HCT116 (cell line): Measurements from ENCODE around the gene NPVF. TPM values are rescaled to one million over a fixed set of nuclear protein-coding genes. Genes with fewer than 3 reads are reported as not detected.

Source experiments
- ATAC-seq: fragments of 200-7000 bp; cut with Tn5 transposase; 2 replicates; pipeline ENCODE4 v1.9.1; 2020; ENCODE audit warnings: mild to moderate bottlenecking, moderate library complexity
- BruUV-seq: library from RNA; stranded (reverse); fragments of 400-500 nt; replicated peaks from 2 replicates; lab custom pipeline; 2021; lab: Mats Ljungman, UMichigan
- CTCF ChIA-PET: fragments of 300-600 bp; sonication (Branson Sonifier 250); formaldehyde crosslinking; loops from one replicate; lab custom pipeline; 2021; ENCODE audit warnings: antibody characterized with exemption; lab: Charles Lee
- POLR2A ChIA-PET: fragments of 300-600, 350-600 bp; sonication (Branson Sonifier 250); formaldehyde crosslinking; loops from one replicate; lab custom pipeline; 2021; ENCODE audit warnings: antibody characterized with exemption; lab: Charles Lee
- RAD21 ChIA-PET, 2 experiments: fragments of 300-600 bp; sonication (Branson Sonifier 250); formaldehyde crosslinking; loops; one replicate each; lab custom pipeline; 2023; ENCODE audit warnings: low total read pairs in 2 of 2; ENCODE audit not compliant: uncharacterized antibody in 2 of 2, unreplicated experiment in 2 of 2, low non-redundant PET in 1 of 2; lab: Charles Lee
- DNase-seq: peaks from one replicate; pipeline ENCODE4 v3.0.0-alpha.2; 2010; ENCODE audit warnings: low read depth, low spot score
- H2AFZ ChIP-seq: fragments of 200-600 bp; shearing (Covaris generic), sonication (generic); 2 replicates; pipeline ENCODE4 v1.6.1; 2017; ENCODE audit warnings: low read depth, mixed run types, mixed read lengths, antibody characterized with exemption, low read length; ENCODE audit not compliant: poor library complexity, severe bottlenecking
- H3K27ac ChIP-seq: 2 replicates; pipeline ENCODE4 v1.5.1; 2012; ENCODE audit warnings: low read depth, low read length
- H3K27me3 ChIP-seq: fragments of 200-600 bp; sonication (generic); 2 replicates; pipeline ENCODE4 v1.6.1; 2016; ENCODE audit warnings: mixed run types, low read length, mixed read lengths; ENCODE audit not compliant: insufficient read depth
- H3K36me3 ChIP-seq, 2 experiments: fragments of 200-500 bp in 1 of 2; fragments of 200-600 bp in 1 of 2; sonication (Bioruptor generic) in 1 of 2; sonication (generic) in 1 of 2; 2 replicates each; pipeline versions ENCODE4 v1.5.1 to v1.6.1; 2014 to 2016; ENCODE audit warnings: low read length in 2 of 2, inconsistent platforms in 1 of 2, mixed read lengths in 1 of 2, mixed run types in 1 of 2; ENCODE audit not compliant: insufficient read depth in 2 of 2, control insufficient read depth in 1 of 2
- H3K4me1 ChIP-seq, 2 experiments: fragments of 200-600 bp in 1 of 2; sonication (generic) in 1 of 2; 2 replicates each; pipeline versions ENCODE4 v1.5.1 to v1.6.1; 2012 to 2017; ENCODE audit warnings: low read length in 2 of 2, inconsistent platforms in 1 of 2, mild to moderate bottlenecking in 1 of 2, mixed read lengths in 1 of 2, mixed run types in 1 of 2, moderate library complexity in 1 of 2; ENCODE audit not compliant: insufficient read depth in 2 of 2, control insufficient read depth in 1 of 2
- H3K4me2 ChIP-seq: fragments of 200-600 bp; sonication (generic); 2 replicates; pipeline ENCODE4 v1.6.1; 2017; ENCODE audit warnings: mixed run types, low read length, mixed read lengths
- H3K4me3 ChIP-seq, 2 experiments: fragments of 200-600 bp in 1 of 2; sonication (generic) in 1 of 2; replicated peaks in 1 of 2; 2 replicates each; pipeline ENCODE4 v1.5.1; 2011 to 2016; ENCODE audit warnings: low read length in 2 of 2, control low read depth in 1 of 2, low read depth in 1 of 2, mild to moderate bottlenecking in 1 of 2, mixed read lengths in 1 of 2, mixed run types in 1 of 2
- H3K79me2 ChIP-seq: fragments of 200-600 bp; sonication (generic); 2 replicates; pipeline ENCODE4 v1.6.1; 2017; ENCODE audit warnings: mild to moderate bottlenecking, mixed run types, low read length, moderate library complexity, mixed read lengths; ENCODE audit not compliant: insufficient read depth
- H3K9ac ChIP-seq: fragments of 200-600 bp; sonication (generic); 2 replicates; pipeline ENCODE4 v1.6.1; 2016; ENCODE audit warnings: low read length, mixed read lengths
- H3K9me2 ChIP-seq: fragments of 200-600 bp; sonication (generic), shearing (Covaris generic); 2 replicates; pipeline ENCODE4 v1.6.1; 2017; ENCODE audit warnings: mixed run types, mild to moderate bottlenecking, moderate library complexity; ENCODE audit not compliant: insufficient read depth
- H3K9me3 ChIP-seq, 2 experiments: fragments of 200-500 bp in 1 of 2; fragments of 200-600 bp in 1 of 2; sonication (Bioruptor generic) in 1 of 2; sonication (generic) in 1 of 2; 2 replicates each; pipeline ENCODE4 v1.6.1; 2014 to 2017; ENCODE audit warnings: low read length in 2 of 2, mixed read lengths in 2 of 2, inconsistent platforms in 1 of 2, low read depth in 1 of 2, mild to moderate bottlenecking in 1 of 2, mixed run types in 1 of 2, moderate library complexity in 1 of 2; ENCODE audit not compliant: control insufficient read depth in 1 of 2, insufficient read depth in 1 of 2
- H4K20me1 ChIP-seq: fragments of 200-600 bp; sonication (generic), shearing (Covaris generic); 2 replicates; pipeline ENCODE4 v1.6.1; 2017; ENCODE audit warnings: mixed run types, mild to moderate bottlenecking, moderate library complexity; ENCODE audit not compliant: insufficient read depth
- ATF3 ChIP-seq: IDR thresholded peaks from 2 replicates; pipeline ENCODE4 v1.6.1; 2012
- CBX3 ChIP-seq: IDR thresholded peaks from 2 replicates; pipeline ENCODE4 v1.6.1; 2012; ENCODE audit warnings: low read depth
- CEBPB ChIP-seq: IDR thresholded peaks from 2 replicates; pipeline ENCODE4 v1.6.1; 2012; ENCODE audit warnings: low read depth
- CTCF ChIP-seq, 3 experiments: fragments of 200-600 bp in 1 of 3; sonication (generic) in 1 of 3; IDR thresholded peaks in 2 of 3; conservative IDR thresholded peaks in 1 of 3; 2 replicates each; pipeline ENCODE4 v1.5.1; 2012 to 2017; ENCODE audit warnings: low read depth in 2 of 3, low read length in 2 of 3, antibody characterized with exemption in 1 of 3, borderline replicate concordance in 1 of 3, control low read depth in 1 of 3, mild to moderate bottlenecking in 1 of 3, mixed read lengths in 1 of 3, mixed run types in 1 of 3, moderate library complexity in 1 of 3; ENCODE audit not compliant: insufficient read depth in 1 of 3
- EZH2 ChIP-seq: fragments of 200-600 bp; sonication (generic); IDR thresholded peaks from 2 replicates; pipeline ENCODE4 v1.6.1; 2017; ENCODE audit warnings: antibody characterized with exemption, mixed run types
- EZH2phosphoT487 ChIP-seq: fragments of 200-600 bp; IDR thresholded peaks from 2 replicates; pipeline ENCODE4 v1.6.1; 2018; ENCODE audit warnings: antibody characterized with exemption, borderline replicate concordance
- JUND ChIP-seq: IDR thresholded peaks from 2 replicates; pipeline ENCODE4 v1.6.1; 2012
- MAX ChIP-seq: IDR thresholded peaks from 2 replicates; pipeline ENCODE4 v1.6.1; 2012
- POLR2A ChIP-seq: IDR thresholded peaks from 2 replicates; pipeline ENCODE4 v1.7.0; 2011; ENCODE audit warnings: borderline replicate concordance; ENCODE audit not compliant: insufficient read depth, insufficient read length; ENCODE audit errors: extremely low read depth
- POLR2AphosphoS5 ChIP-seq: IDR thresholded peaks from 2 replicates; pipeline ENCODE4 v1.6.1; 2011; ENCODE audit warnings: mild to moderate bottlenecking, low read depth, low read length, moderate library complexity
- RAD21 ChIP-seq: IDR thresholded peaks from 2 replicates; pipeline ENCODE4 v1.6.1; 2012; ENCODE audit warnings: low read depth, mild to moderate bottlenecking
- SIN3A ChIP-seq: IDR thresholded peaks from 2 replicates; pipeline ENCODE4 v1.6.1; 2012; ENCODE audit warnings: low read depth
- SRF ChIP-seq: IDR thresholded peaks from 2 replicates; pipeline ENCODE4 v1.6.1; 2012; ENCODE audit warnings: low read depth
- YY1 ChIP-seq: IDR thresholded peaks from 2 replicates; pipeline ENCODE4 v1.6.1; 2011; ENCODE audit warnings: low read length, low read depth, moderate library complexity, mild to moderate bottlenecking; ENCODE audit not compliant: insufficient replicate concordance; ENCODE audit errors: extremely low read depth
- ZBTB33 ChIP-seq: IDR thresholded peaks from 2 replicates; pipeline ENCODE4 v1.6.1; 2011; ENCODE audit warnings: mild to moderate bottlenecking, low read length, moderate library complexity; ENCODE audit not compliant: insufficient replicate concordance; ENCODE audit errors: extremely low read depth
- ZFX ChIP-seq: fragments of 450-650 bp; IDR thresholded peaks from 2 replicates; pipeline ENCODE4 v1.6.1; 2017
- ZNF274 ChIP-seq: fragments of 200-500 bp; sonication (Bioruptor generic); IDR thresholded peaks from 2 replicates; pipeline ENCODE4 v1.6.1; 2014; ENCODE audit warnings: mild to moderate bottlenecking, low read depth, low read length, inconsistent platforms
- intact Hi-C: fragments of 100-400 bp; cut with micrococcal nuclease; formaldehyde crosslinking; loops from 2 replicates; pipeline ENCODE4 v1.10.0; 2022
- total RNA-seq: library from RNA; stranded (reverse); gene quantifications from one replicate; pipeline ENCODE4 v1.2.1, GENCODE V29; 2021; ENCODE audit not compliant: unreplicated experiment

Gene NPVF
- total RNA-seq, 1 experiment from 2014 or later = not detected

- TF ChIP-seq EZH2phosphoT487 = no peak
- no peak for TF ChIP-seq POLR2A
- no peak for TF ChIP-seq MAX
- TF ChIP-seq POLR2AphosphoS5 = no peak
- TF ChIP-seq SIN3A = no peak
- no peak for TF ChIP-seq RAD21
- TF ChIP-seq EZH2 = no peak
- no peak for TF ChIP-seq YY1
- no peak for TF ChIP-seq SRF
- TF ChIP-seq ZFX = no peak
- TF ChIP-seq, all 23 proteins: peak for 0
These were observed 6.0 kb upstream of the NPVF start (continued) for GRCh38 chr7:25234336-25234735.

- Histone ChIP-seq H3K27me3 (peaks cover 56% of the 10 kb centered on the region), H2AFZ (no peak overlapping the region), H3K27ac (no peak overlapping the region), H3K9me2 (no peaks in the 10 kb centered on the region), H3K4me3 (no peak overlapping the region), H3K4me2 (no peak overlapping the region), H3K79me2 (no peaks in the 10 kb centered on the region), H3K9me3 (no peaks in the 10 kb centered on the region), H3K4me1 (no peaks in the 10 kb centered on the region), H3K9ac (no peak overlapping the region), H3K36me3 (no peaks in the 10 kb centered on the region), H4K20me1 (no peaks in the 10 kb centered on the region)
- RAD21 ChIA-PET = no interaction called here
- DNase-seq (no peak), ATAC-seq (no peak)
- intact Hi-C loops = no loop called here
- TF ChIP-seq RAD21 (no peak), EZH2 (no peak), MAX (no peak), ZNF274 (no peak), POLR2AphosphoS5 (no peak), CBX3 (no peak), CTCF (IDR thresholded peaks at IDR 0.05 in 2 of 3, conservative IDR thresholded peaks at IDR 0.05 in 1 of 3; ENCODE audit: borderline replicate concordance in 1 of 3, insufficient read depth in 1 of 3, low read depth in 2 of 3, low read length in 2 of 3) (no peak), ZBTB33 (no peak), ATF3 (no peak), CEBPB (no peak), JUND (no peak)
- POLR2A ChIA-PET = no interaction called here
- CTCF ChIA-PET = no interaction called here
- no TSS peak for BruUV-seq
These were observed 5.1 kb downstream of the NPVF start for GRCh38 chr7:25223206-25223605.
